ENCODE measurements around the gene OR51B2.
"Not testable (repeated sequence)": the region's sequence is repeated elsewhere in the genome, so short reads cannot be mapped to it uniquely, and the experiment has no call there.

DNA sequence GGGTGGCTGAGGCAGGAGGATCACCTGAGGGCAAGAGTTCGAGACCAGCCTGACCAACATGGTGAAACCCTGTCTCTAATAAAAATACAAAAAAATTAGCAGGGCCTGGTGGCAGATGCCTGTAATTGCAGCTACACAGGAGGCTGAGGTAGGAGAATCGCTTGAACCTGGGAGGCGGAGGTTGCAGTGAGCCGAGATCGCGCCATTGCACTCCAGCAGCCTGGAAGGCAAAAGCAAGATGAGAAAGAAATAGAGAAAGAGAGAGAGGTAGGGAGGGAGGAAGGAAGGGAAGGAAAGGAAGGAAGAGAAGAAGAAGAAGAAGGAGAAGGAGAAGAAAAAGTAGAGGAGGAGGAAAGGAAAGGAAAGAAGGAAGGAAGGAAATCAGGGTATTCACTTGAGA lies 42.3 kb upstream of the OR51B2 start:
- TF ChIP-seq POLR2A (IDR thresholded peaks at IDR 0.05): not testable (repeated sequence)
- TF ChIP-seq, protein P1, sequence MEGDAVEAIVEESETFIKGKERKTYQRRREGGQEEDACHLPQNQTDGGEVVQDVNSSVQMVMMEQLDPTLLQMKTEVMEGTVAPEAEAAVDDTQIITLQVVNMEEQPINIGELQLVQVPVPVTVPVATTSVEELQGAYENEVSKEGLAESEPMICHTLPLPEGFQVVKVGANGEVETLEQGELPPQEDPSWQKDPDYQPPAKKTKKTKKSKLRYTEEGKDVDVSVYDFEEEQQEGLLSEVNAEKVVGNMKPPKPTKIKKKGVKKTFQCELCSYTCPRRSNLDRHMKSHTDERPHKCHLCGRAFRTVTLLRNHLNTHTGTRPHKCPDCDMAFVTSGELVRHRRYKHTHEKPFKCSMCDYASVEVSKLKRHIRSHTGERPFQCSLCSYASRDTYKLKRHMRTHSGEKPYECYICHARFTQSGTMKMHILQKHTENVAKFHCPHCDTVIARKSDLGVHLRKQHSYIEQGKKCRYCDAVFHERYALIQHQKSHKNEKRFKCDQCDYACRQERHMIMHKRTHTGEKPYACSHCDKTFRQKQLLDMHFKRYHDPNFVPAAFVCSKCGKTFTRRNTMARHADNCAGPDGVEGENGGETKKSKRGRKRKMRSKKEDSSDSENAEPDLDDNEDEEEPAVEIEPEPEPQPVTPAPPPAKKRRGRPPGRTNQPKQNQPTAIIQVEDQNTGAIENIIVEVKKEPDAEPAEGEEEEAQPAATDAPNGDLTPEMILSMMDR (IDR thresholded peaks at IDR 0.05): not testable (repeated sequence)

All from body of pancreas (tissue), 4 donors.